Left ventricle myocardium inferior (tissue), 1 donor: ENCODE data around the gene ZNF579. TPM values are rescaled to one million over a fixed set of nuclear protein-coding genes. Genes with fewer than 3 reads are reported as not detected.

Source experiments
- DNase-seq: peaks from one replicate; pipeline ENCODE4 v3.0.0-alpha.2; 2020
- H3K27ac ChIP-seq: fragments of 200-600 bp; replicated peaks from 2 replicates; pipeline ENCODE4 v1.8.0; 2021
- H3K27me3 ChIP-seq: fragments of 200-600 bp; 2 replicates; pipeline ENCODE4 v1.8.0; 2021; ENCODE audit warnings: low read depth
- H3K36me3 ChIP-seq: fragments of 200-600 bp; 2 replicates; pipeline ENCODE4 v1.8.0; 2021
- H3K4me1 ChIP-seq: fragments of 200-600 bp; 2 replicates; pipeline ENCODE4 v1.8.0; 2021
- H3K4me3 ChIP-seq: fragments of 200-600 bp; 2 replicates; pipeline ENCODE4 v1.8.0; 2021; ENCODE audit warnings: mild to moderate bottlenecking, moderate library complexity
- H3K9me3 ChIP-seq: fragments of 200-600 bp; replicated peaks from 2 replicates; pipeline ENCODE4 v1.8.0; 2021
- intact Hi-C: fragments of 100-400 bp; cut with micrococcal nuclease; formaldehyde crosslinking; loops from one replicate; pipeline ENCODE4 v1.11.0; 2022
- total RNA-seq: library from RNA; stranded (reverse); fragmentation: NEBNext Ultra II Directional; extraction: Animal tissue kit (Norgen Biotek cat#: 25700); gene quantifications from one replicate; pipeline ENCODE4 v1.2.1, GENCODE V29; 2021
- TF ChIP-seq, protein P1 (sequence below): fragments of 200-600 bp; IDR thresholded peaks from 2 replicates; pipeline ENCODE4 v1.8.0; 2021; ENCODE audit warnings: antibody characterized with exemption, mild to moderate bottlenecking, borderline replicate concordance
- donor health status: DM: no; HTN: yes; CAD: no; lungs with severe emphysema.

The ZNF579 gene
- total RNA-seq, 1 donor from 2014 or later: 11.5 TPM

DNA sequence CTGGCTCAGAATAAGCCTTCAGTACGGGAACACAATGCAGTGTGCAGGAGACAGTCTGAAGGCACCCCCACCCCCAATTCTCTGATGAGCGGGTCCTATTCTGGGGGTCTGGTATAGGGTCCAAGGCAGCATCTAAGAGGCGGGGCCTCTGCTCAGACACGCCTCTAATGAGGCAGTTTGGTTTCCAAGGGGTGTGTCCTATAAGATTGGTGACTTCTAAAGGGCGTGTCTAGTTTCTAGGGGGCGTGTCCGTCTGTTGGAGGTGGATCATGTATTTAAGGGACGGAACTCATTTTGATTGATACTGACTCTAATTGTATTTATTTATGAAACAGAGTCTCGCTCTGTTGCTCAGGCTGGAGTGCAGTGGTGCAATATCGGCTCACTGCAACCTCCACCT, 10.0 kb upstream of the ZNF579 start:
- Histone ChIP-seq H3K4me3 (no peak overlapping the region), H3K4me1 (peaks cover 24% of the 10 kb centered on the region), H3K27me3 (no peaks in the 10 kb centered on the region), H3K9me3 (no peaks in the 10 kb centered on the region), H3K36me3 (peaks cover 28% of the 10 kb centered on the region), H3K27ac (no peak overlapping the region)
- intact Hi-C loops: no loop called here
- TF ChIP-seq, protein P1, sequence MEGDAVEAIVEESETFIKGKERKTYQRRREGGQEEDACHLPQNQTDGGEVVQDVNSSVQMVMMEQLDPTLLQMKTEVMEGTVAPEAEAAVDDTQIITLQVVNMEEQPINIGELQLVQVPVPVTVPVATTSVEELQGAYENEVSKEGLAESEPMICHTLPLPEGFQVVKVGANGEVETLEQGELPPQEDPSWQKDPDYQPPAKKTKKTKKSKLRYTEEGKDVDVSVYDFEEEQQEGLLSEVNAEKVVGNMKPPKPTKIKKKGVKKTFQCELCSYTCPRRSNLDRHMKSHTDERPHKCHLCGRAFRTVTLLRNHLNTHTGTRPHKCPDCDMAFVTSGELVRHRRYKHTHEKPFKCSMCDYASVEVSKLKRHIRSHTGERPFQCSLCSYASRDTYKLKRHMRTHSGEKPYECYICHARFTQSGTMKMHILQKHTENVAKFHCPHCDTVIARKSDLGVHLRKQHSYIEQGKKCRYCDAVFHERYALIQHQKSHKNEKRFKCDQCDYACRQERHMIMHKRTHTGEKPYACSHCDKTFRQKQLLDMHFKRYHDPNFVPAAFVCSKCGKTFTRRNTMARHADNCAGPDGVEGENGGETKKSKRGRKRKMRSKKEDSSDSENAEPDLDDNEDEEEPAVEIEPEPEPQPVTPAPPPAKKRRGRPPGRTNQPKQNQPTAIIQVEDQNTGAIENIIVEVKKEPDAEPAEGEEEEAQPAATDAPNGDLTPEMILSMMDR: no peak
- DNase-seq: no peak

DNA sequence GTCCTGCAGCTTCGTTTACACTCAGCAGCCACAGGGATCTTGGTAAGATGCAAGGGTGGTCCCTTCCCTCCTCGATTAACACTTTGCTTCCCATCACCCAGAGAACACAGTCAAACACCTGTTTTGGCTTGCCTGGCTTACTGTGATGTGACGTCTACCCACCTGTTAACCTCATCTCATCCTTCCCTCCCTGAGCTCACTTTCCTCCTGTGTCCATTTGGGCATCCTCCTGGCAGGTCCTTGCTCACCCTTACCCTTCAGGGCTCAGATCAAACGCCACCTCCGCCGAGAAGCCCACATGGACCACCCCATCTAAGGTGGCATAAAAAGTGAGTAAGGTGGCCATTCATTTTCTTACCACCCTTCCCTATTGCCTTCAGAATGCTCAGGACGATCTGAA, 9.5 kb upstream of the ZNF579 start:
- no peak for DNase-seq
- no peak overlapping the region for H3K27ac ChIP-seq
- no peak overlapping the region for H3K4me3 ChIP-seq
- no peaks in the 10 kb centered on the region for H3K9me3 ChIP-seq
- intact Hi-C loops: no loop called here
- peaks cover 28% of the 10 kb centered on the region for H3K4me1 ChIP-seq
- H3K27me3 ChIP-seq: no peaks in the 10 kb centered on the region
- TF ChIP-seq, protein P1: no peak
- H3K36me3 ChIP-seq: peaks cover 23% of the 10 kb centered on the region

DNA sequence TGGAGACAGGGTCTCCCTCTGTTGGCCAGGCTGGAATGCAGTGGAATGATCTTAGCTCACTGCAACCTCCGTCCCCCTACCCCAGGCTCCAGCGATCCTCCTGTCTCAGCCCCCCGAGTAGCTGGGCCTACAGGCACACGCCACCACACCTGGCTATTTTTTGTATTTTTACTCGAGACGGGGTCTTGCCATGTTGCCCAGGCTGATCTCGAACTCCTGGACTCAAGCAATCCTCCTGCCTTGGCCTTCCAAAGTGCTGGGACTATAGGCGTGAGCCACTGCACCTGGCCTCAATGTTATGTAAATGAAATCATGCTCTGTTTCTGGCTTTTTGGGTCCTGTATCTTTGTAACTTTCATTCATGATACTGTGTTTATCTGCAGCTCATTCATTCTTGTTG, 8.1 kb upstream of the ZNF579 start:
- H3K4me3 ChIP-seq: no peak overlapping the region
- no peak overlapping the region for H3K27ac ChIP-seq
- H3K4me1 ChIP-seq: peaks cover 29% of the 10 kb centered on the region
- TF ChIP-seq, protein P1: no peak
- H3K27me3 ChIP-seq: no peaks in the 10 kb centered on the region
- H3K9me3 ChIP-seq: no peaks in the 10 kb centered on the region
- no peak for DNase-seq
- peaks cover 20% of the 10 kb centered on the region for H3K36me3 ChIP-seq
- intact Hi-C loops: no loop called here

DNA sequence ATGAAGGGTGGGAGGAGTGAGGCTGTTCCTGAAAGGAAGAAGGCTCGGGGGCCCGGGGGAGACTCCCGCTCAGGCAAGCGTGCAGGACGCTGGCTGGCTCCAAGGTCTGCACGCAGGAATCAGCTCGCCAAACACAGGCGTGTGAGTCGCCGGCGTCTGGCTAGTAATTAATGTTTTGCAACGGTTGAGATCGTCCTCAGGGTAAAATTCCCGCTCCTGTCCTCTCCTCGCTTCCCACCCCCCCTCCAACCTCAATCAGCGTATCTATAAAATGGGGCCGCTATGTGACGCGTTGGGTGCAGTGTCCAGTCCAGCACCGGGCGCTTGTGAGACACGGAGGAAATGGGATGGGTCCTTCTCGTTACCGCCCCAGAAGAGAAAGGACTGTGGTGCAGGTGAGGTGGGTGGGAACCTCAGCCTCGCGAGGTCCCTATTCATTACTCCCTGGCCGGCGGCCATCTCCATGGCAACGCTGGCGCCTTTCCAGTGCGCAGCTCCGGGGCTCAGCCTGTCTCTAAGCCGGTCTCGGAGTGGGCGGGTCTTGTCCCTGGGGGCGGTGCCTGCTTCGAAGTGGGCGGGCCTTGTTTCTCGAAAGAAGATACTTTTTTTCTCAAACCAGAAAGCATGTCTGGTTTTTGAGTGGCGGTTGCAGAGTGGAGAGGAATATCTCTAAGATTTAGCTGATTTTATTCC, 6.5 kb upstream of the ZNF579 start:
- TF ChIP-seq, protein P1: no peak
- Histone ChIP-seq H3K27ac (peak overlapping the region; percentile 83), H3K4me1 (peaks cover 32% of the 10 kb centered on the region), H3K9me3 (no peaks in the 10 kb centered on the region), H3K36me3 (peaks cover 5% of the 10 kb centered on the region), H3K4me3 (peak overlapping the region; percentile 55), H3K27me3 (no peaks in the 10 kb centered on the region)
- peak; percentile 95 for DNase-seq
- intact Hi-C loops: no loop called here

DNA sequence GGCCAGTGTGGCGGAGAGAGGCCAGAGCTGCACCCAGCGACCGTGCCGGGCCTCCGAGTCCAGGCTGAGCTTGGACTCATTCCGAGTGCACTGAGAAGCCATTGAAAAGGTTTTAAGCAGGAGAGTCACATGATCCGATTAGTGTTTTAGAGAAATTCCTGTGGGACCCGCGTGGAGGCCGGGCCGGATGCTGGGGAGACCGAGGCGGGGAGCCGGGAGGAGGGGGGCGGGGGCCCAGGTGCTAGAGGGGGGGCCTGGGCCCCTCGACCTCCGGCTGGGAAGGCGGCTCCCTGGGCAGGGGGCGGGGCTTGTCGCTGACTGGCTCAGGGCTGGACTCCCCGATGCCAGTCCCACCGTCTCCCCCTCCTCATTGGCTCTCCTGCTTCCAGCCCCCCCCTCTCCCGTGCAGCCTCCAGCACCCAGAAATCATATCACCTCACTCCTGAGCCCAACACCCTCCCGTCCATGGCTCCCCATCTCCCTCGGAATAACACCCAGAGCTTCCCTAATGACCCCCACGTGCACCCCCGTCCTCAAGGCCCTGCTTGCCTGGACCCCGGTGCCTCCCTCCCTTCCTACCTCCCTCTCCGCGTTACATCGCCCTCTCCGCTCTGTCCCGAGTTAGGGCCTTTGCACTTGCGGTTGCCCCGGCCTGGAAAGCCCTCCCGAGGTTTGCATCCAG, 5.2 kb upstream of the ZNF579 start:
- peak; percentile 80 for DNase-seq
- intact Hi-C loops: no loop called here

More for the DNA sequence above, 5.2 kb upstream of the ZNF579 start:
- Histone ChIP-seq H3K9me3 (no peaks in the 10 kb centered on the region), H3K4me3 (peak overlapping the region; percentile 61), H3K27ac (peak overlapping the region; percentile 83), H3K36me3 (no peaks in the 10 kb centered on the region), H3K27me3 (no peaks in the 10 kb centered on the region), H3K4me1 (peaks cover 45% of the 10 kb centered on the region)
- TF ChIP-seq, protein P1: no peak
